Immature natural killer cell (primary cell): ENCODE measurements around the gene LOC128125822.

Source experiments
- DNase-seq, 3 donors: peaks; one replicate each; pipeline ENCODE4 v3.0.0; 2022; ENCODE audit warnings: mixed read lengths in 1 of 3
- H3K27ac Mint-ChIP-seq, 6 donors: one replicate each; pipeline ENCODE4 v1.8.0; 2020; ENCODE audit warnings: mixed read lengths in 6 of 6, mild to moderate bottlenecking in 5 of 6, inconsistent platforms in 4 of 6, moderate library complexity in 3 of 6
- H3K27me3 Mint-ChIP-seq, 3 donors: one replicate each; pipeline ENCODE4 v1.8.0; 2020 to 2021; ENCODE audit warnings: low read depth in 3 of 3, mild to moderate bottlenecking in 3 of 3, mixed read lengths in 3 of 3, moderate library complexity in 3 of 3, inconsistent platforms in 1 of 3
- H3K36me3 Mint-ChIP-seq, 3 donors: one replicate each; pipeline ENCODE4 v1.8.0; 2020; ENCODE audit warnings: mixed read lengths in 3 of 3, inconsistent platforms in 2 of 3, mild to moderate bottlenecking in 2 of 3
- H3K4me1 Mint-ChIP-seq, 2 donors: one replicate each; pipeline ENCODE4 v1.8.0; 2020; ENCODE audit warnings: inconsistent platforms in 2 of 2, mild to moderate bottlenecking in 2 of 2, mixed read lengths in 2 of 2, moderate library complexity in 1 of 2
- H3K4me3 Mint-ChIP-seq, 5 donors: one replicate each; pipeline ENCODE4 v1.8.0; 2020; ENCODE audit warnings: mild to moderate bottlenecking in 5 of 5, mixed read lengths in 5 of 5, inconsistent platforms in 3 of 5, moderate library complexity in 3 of 5
- H3K9me3 Mint-ChIP-seq, 6 donors: one replicate each; pipeline ENCODE4 v1.8.0; 2020; ENCODE audit warnings: mild to moderate bottlenecking in 6 of 6, mixed read lengths in 6 of 6, inconsistent platforms in 4 of 6, moderate library complexity in 3 of 6

Gene LOC128125822

GRCh38 chr6:63565058-63565726 lies 7.1 kb upstream of the LOC128125822 start:
- H3K27me3 Mint-ChIP-seq: peaks cover 3 to 4% (median 3%) of the 10 kb centered on the region in 3 donors
- H3K27ac Mint-ChIP-seq: no peak overlapping the region
- H3K9me3 Mint-ChIP-seq: no peaks in the 10 kb centered on the region
- H3K36me3 Mint-ChIP-seq: no peaks in the 10 kb centered on the region
- H3K4me1 Mint-ChIP-seq: no peaks in the 10 kb centered on the region
- no peak for DNase-seq
- H3K4me3 Mint-ChIP-seq: no peak overlapping the region

- Mint-ChIP-seq H3K4me3 (no peak overlapping the region), H3K9me3 (no peaks in the 10 kb centered on the region), H3K27ac (no peak overlapping the region), H3K4me1 (no peaks in the 10 kb centered on the region), H3K36me3 (no peaks in the 10 kb centered on the region), H3K27me3 (peaks cover 3 to 4% (median 3%) of the 10 kb centered on the region in 3 donors)
- no peak for DNase-seq
Measured at GRCh38 chr6:63565727-63566596, 6.3 kb upstream of the LOC128125822 start.

GRCh38 chr6:63567966-63568365 lies 4.3 kb upstream of the LOC128125822 start:
- Mint-ChIP-seq H3K36me3 (no peaks in the 10 kb centered on the region), H3K4me3 (no peak overlapping the region), H3K4me1 (peaks cover 9 to 10% of the 10 kb centered on the region in 2 donors), H3K27ac (no peak overlapping the region), H3K27me3 (peaks cover 8 to 13% (median 9%) of the 10 kb centered on the region in 3 donors), H3K9me3 (no peaks in the 10 kb centered on the region)
- no peak for DNase-seq

- peaks cover 14 to 20% (median 20%) of the 10 kb centered on the region in 3 donors for H3K27me3 Mint-ChIP-seq
- peak overlapping the region; percentile 92 to 98 (median 96) for H3K27ac Mint-ChIP-seq
- H3K4me3 Mint-ChIP-seq: peak overlapping the region; percentile 66 to 92 (median 89)
- H3K36me3 Mint-ChIP-seq: peaks cover 0 to 3% (median 0%) of the 10 kb centered on the region in 3 donors
- H3K9me3 Mint-ChIP-seq: no peaks in the 10 kb centered on the region
- H3K4me1 Mint-ChIP-seq: peaks cover 28 to 37% of the 10 kb centered on the region in 2 donors
- no peak for DNase-seq
Measured at GRCh38 chr6:63571361-63572043, 778 bp upstream of the LOC128125822 start.

- H3K9me3 Mint-ChIP-seq: no peaks in the 10 kb centered on the region
- H3K36me3 Mint-ChIP-seq: peaks cover 0 to 11% (median 6%) of the 10 kb centered on the region in 3 donors
- peak overlapping the region; percentile 77 to 95 (median 93) for H3K4me3 Mint-ChIP-seq
- H3K27ac Mint-ChIP-seq: peak overlapping the region; percentile 92 to 98 (median 97)
- H3K4me1 Mint-ChIP-seq: peaks cover 30 to 37% of the 10 kb centered on the region in 2 donors
- peaks cover 12 to 22% (median 20%) of the 10 kb centered on the region in 3 donors for H3K27me3 Mint-ChIP-seq
- DNase-seq: no peak
Measured at GRCh38 chr6:63572747-63573075, 431 bp downstream of the LOC128125822 start.

- Mint-ChIP-seq H3K4me3 (peak overlapping the region; percentile 92 to 95 (median 93)), H3K36me3 (peaks cover 0 to 11% (median 6%) of the 10 kb centered on the region in 3 donors), H3K9me3 (no peaks in the 10 kb centered on the region), H3K27ac (peak overlapping the region; percentile 93 to 98 (median 98)), H3K27me3 (peaks cover 10 to 22% (median 20%) of the 10 kb centered on the region in 3 donors), H3K4me1 (peaks cover 30 to 37% of the 10 kb centered on the region in 2 donors)
- peak; percentile 76 to 80 (median 78) for DNase-seq
Measured at GRCh38 chr6:63573076-63573898, 1.0 kb downstream of the LOC128125822 start.

GRCh38 chr6:63573899-63574553 lies 1.7 kb downstream of the LOC128125822 start:
- Mint-ChIP-seq H3K36me3 (peaks cover 0 to 11% (median 6%) of the 10 kb centered on the region in 3 donors), H3K9me3 (no peaks in the 10 kb centered on the region), H3K4me3 (peak overlapping the region; percentile 92 to 95 (median 93)), H3K27me3 (peaks cover 10 to 22% (median 20%) of the 10 kb centered on the region in 3 donors), H3K27ac (peak overlapping the region; percentile 93 to 98 (median 98)), H3K4me1 (peaks cover 30 to 37% of the 10 kb centered on the region in 2 donors)
- peak; percentile 33 to 51 (median 49) for DNase-seq

GRCh38 chr6:63574554-63574900 lies 2.2 kb downstream of the LOC128125822 start:
- Mint-ChIP-seq H3K4me1 (peaks cover 30 to 37% of the 10 kb centered on the region in 2 donors), H3K4me3 (peak overlapping the region; percentile 92 to 95 (median 93)), H3K27me3 (peaks cover 10 to 22% (median 20%) of the 10 kb centered on the region in 3 donors), H3K27ac (peak overlapping the region; percentile 93 to 98 (median 98)), H3K9me3 (no peaks in the 10 kb centered on the region), H3K36me3 (peaks cover under 1 to 12% (median 7%) of the 10 kb centered on the region in 3 donors)
- no peak for DNase-seq

- peaks cover 15 to 27% (median 23%) of the 10 kb centered on the region in 3 donors for H3K36me3 Mint-ChIP-seq
- no peaks in the 10 kb centered on the region for H3K9me3 Mint-ChIP-seq
- H3K4me3 Mint-ChIP-seq: no peak overlapping the region
- DNase-seq: no peak
- peak overlapping the region in 1 of 6 donors; percentile 40 for H3K27ac Mint-ChIP-seq
- H3K27me3 Mint-ChIP-seq: peaks cover 10 to 22% (median 20%) of the 10 kb centered on the region in 3 donors
- peaks cover 29 to 35% of the 10 kb centered on the region in 2 donors for H3K4me1 Mint-ChIP-seq
Measured at GRCh38 chr6:63576147-63576772, 4.0 kb downstream of the LOC128125822 start.

- no peak overlapping the region for H3K4me3 Mint-ChIP-seq
- peaks cover 16 to 32% (median 28%) of the 10 kb centered on the region in 3 donors for H3K36me3 Mint-ChIP-seq
- H3K9me3 Mint-ChIP-seq: no peaks in the 10 kb centered on the region
- H3K27me3 Mint-ChIP-seq: peaks cover 10 to 20% (median 13%) of the 10 kb centered on the region in 3 donors
- no peak overlapping the region for H3K27ac Mint-ChIP-seq
- DNase-seq: no peak
- peaks cover 22 to 28% of the 10 kb centered on the region in 2 donors for H3K4me1 Mint-ChIP-seq
Measured at GRCh38 chr6:63576985-63577712, 4.9 kb downstream of the LOC128125822 start.

GRCh38 chr6:63578757-63579156 lies 6.5 kb downstream of the LOC128125822 start:
- H3K27ac Mint-ChIP-seq: no peak overlapping the region
- DNase-seq: no peak
- H3K36me3 Mint-ChIP-seq: peaks cover 19 to 38% (median 34%) of the 10 kb centered on the region in 3 donors
- H3K4me3 Mint-ChIP-seq: no peak overlapping the region
- peaks cover 19 to 25% of the 10 kb centered on the region in 2 donors for H3K4me1 Mint-ChIP-seq
- H3K27me3 Mint-ChIP-seq: peaks cover 3 to 7% (median 7%) of the 10 kb centered on the region in 3 donors
- H3K9me3 Mint-ChIP-seq: no peaks in the 10 kb centered on the region
